Kidney (tissue), 14 donors: Measurements from ENCODE around the gene KCNE4. TPM values are rescaled to one million over a fixed set of nuclear protein-coding genes. Genes with fewer than 3 reads are reported as not detected.

ENCODE experiments used
- DNase-seq, 5 donors: peaks; one replicate each; pipeline ENCODE4 v3.0.0-alpha.2; 2013 to 2020
- FAIRE-seq: peaks from 2 replicates; lab custom pipeline; 2012; peaks lifted over from hg19 to GRCh38; lab: Jason Lieb, UNC
- H3K27ac ChIP-seq, 2 donors: one replicate each; pipeline ENCODE4 v1.7.0; 2013; ENCODE audit warnings: low read depth in 2 of 2, low read length in 2 of 2, inconsistent platforms in 1 of 2
- H3K27me3 ChIP-seq: one replicate; pipeline ENCODE4 v1.7.1; 2013; ENCODE audit warnings: low read length, inconsistent platforms; ENCODE audit not compliant: control insufficient read depth, insufficient read depth
- H3K36me3 ChIP-seq, 3 donors: one replicate each; pipeline versions ENCODE4 v1.7.0 to v1.7.1; 2013; ENCODE audit warnings: low read length in 3 of 3, control low read depth in 1 of 3, inconsistent platforms in 1 of 3; ENCODE audit not compliant: insufficient read depth in 3 of 3, control insufficient read depth in 2 of 3
- H3K4me1 ChIP-seq, 3 donors: one replicate each; pipeline versions ENCODE4 v1.7.0 to v1.7.1; 2013; ENCODE audit warnings: low read length in 3 of 3, inconsistent platforms in 1 of 3, low read depth in 1 of 3; ENCODE audit not compliant: control insufficient read depth in 2 of 3, insufficient read depth in 2 of 3
- H3K4me3 ChIP-seq, 3 donors: one replicate each; pipeline versions ENCODE4 v1.7.0 to v1.8.1; 2013; ENCODE audit warnings: low read length in 3 of 3, control low read depth in 1 of 3, inconsistent platforms in 1 of 3
- H3K9ac ChIP-seq, 3 donors: one replicate each; pipeline versions ENCODE4 v1.7.0 to v1.7.1; 2013; ENCODE audit warnings: low read length in 3 of 3, control low read depth in 1 of 3, inconsistent platforms in 1 of 3
- H3K9me3 ChIP-seq, 3 donors: one replicate each; pipeline versions ENCODE4 v1.7.0 to v1.7.1; 2013; ENCODE audit warnings: low read length in 3 of 3, control low read depth in 1 of 3, inconsistent platforms in 1 of 3; ENCODE audit not compliant: control insufficient read depth in 2 of 3, insufficient read depth in 1 of 3
- CTCF ChIP-seq: IDR thresholded peaks from 3 replicates; pipeline ENCODE4 v1.5.1; 2012; ENCODE audit warnings: mild to moderate bottlenecking, moderate library complexity, borderline replicate concordance; ENCODE audit not compliant: insufficient read depth; ENCODE audit errors: extremely low read depth
- intact Hi-C: fragments of 100-400 bp; cut with DNase I; formaldehyde crosslinking; loops from one replicate; pipeline ENCODE4 v1.11.1; 2022
- polyA plus RNA-seq: library from polyadenylated mRNA; stranded (reverse); fragments of 350-450 nt; fragmentation: Illumina TruSeq; extraction: RNeasy Lipid Tissue Mini Kit (QIAGEN cat#74804); gene quantifications from one replicate; pipeline ENCODE4 v1.2.3, GENCODE V29; 2014; ENCODE audit warnings: low read depth, low replicate concordance; ENCODE audit not compliant: insufficient read depth
- total RNA-seq: library from RNA; stranded (reverse); fragmentation: NEBNext Ultra II Directional; extraction: Animal tissue kit (Norgen Biotek cat#: 25700); gene quantifications from one replicate; pipeline ENCODE4 v1.2.1, GENCODE V29; 2021
- donor health status: control.
- donor health status: control.
- donor health status: control.
- donor health status: control.
- donor health status: control.
- donor health status: DM: yes; HTN: yes; CAD: no.
- donor health status: Normal renal cell carcinoma (clear cell type).

The KCNE4 gene
- total and polyA plus RNA-seq, 2 donors from 2014 or later: 4.0 to 4.2 TPM

GRCh38 chr2:223095207-223095606 is 43.2 kb downstream of the KCNE4 start:
- H3K27ac ChIP-seq: no peak overlapping the region
- no peak for FAIRE-seq
- peaks cover 0 to 2% (median 0%) of the 10 kb centered on the region in 3 donors for H3K4me1 ChIP-seq

GRCh38 chr2:223096235-223096970 is 44.4 kb downstream of the KCNE4 start:
- intact Hi-C loops: no loop called here
- no peak for TF ChIP-seq CTCF
- Histone ChIP-seq H3K27ac (no peak overlapping the region), H3K9me3 (no peaks in the 10 kb centered on the region), H3K27me3 (no peaks in the 10 kb centered on the region), H3K4me1 (peaks cover 0 to 2% (median 0%) of the 10 kb centered on the region in 3 donors), H3K36me3 (no peaks in the 10 kb centered on the region), H3K4me3 (no peak overlapping the region), H3K9ac (no peak overlapping the region)
- FAIRE-seq: no peak
- DNase-seq: no peak

More at GRCh38 chr2:223095207-223095606, 43.2 kb downstream of the KCNE4 start:
- Histone ChIP-seq H3K4me3 (no peak overlapping the region), H3K36me3 (no peaks in the 10 kb centered on the region), H3K27me3 (no peaks in the 10 kb centered on the region), H3K9ac (no peak overlapping the region), H3K9me3 (no peaks in the 10 kb centered on the region)
- intact Hi-C loops: no loop called here
- TF ChIP-seq CTCF: no peak
- no peak for DNase-seq

GRCh38 chr2:223097888-223098383 is 45.9 kb downstream of the KCNE4 start:
- TF ChIP-seq CTCF: no peak
- Histone ChIP-seq H3K27me3 (no peaks in the 10 kb centered on the region), H3K9me3 (no peaks in the 10 kb centered on the region), H3K27ac (no peak overlapping the region), H3K4me1 (no peaks in the 10 kb centered on the region), H3K4me3 (no peak overlapping the region), H3K9ac (no peak overlapping the region), H3K36me3 (no peaks in the 10 kb centered on the region)
- DNase-seq (no peak), FAIRE-seq (no peak)
- intact Hi-C loops: no loop called here
